OCI-LY7 (cell line): Measurements from ENCODE around the gene EHD2. TPM values are rescaled to one million over a fixed set of nuclear protein-coding genes. Genes with fewer than 3 reads are reported as not detected.

Experiments
- BruUV-seq: library from RNA; stranded (reverse); fragments of 400-500 nt; replicated peaks from 2 replicates; lab custom pipeline; 2021; lab: Mats Ljungman, UMichigan
- CTCF ChIA-PET: fragments of 300-600 bp; sonication (Branson Sonifier 250); formaldehyde crosslinking; loops from one replicate; lab custom pipeline; 2022; ENCODE audit warnings: antibody characterized with exemption; ENCODE audit not compliant: unreplicated experiment; lab: Charles Lee
- POLR2A ChIA-PET: fragments of 300-600 bp; sonication (Branson Sonifier 250); formaldehyde crosslinking; loops from one replicate; lab custom pipeline; 2022; ENCODE audit warnings: antibody characterized with exemption; lab: Charles Lee
- DNase-seq: peaks from one replicate; pipeline ENCODE4 v3.0.0-alpha.2; 2015; ENCODE audit warnings: low spot score
- H2AFZ ChIP-seq: fragments of 200-600 bp; sonication (generic), shearing (Covaris generic); 2 replicates; pipeline ENCODE4 v1.6.1; 2014; ENCODE audit warnings: mild to moderate bottlenecking, antibody characterized with exemption, low read length, moderate library complexity
- H3K27ac ChIP-seq: fragments of 200-600 bp; sonication (generic); 2 replicates; pipeline ENCODE4 v1.5.1; 2014; ENCODE audit warnings: mixed run types, low read depth, mild to moderate bottlenecking, moderate library complexity, low read length, inconsistent platforms; ENCODE audit not compliant: poor library complexity, severe bottlenecking
- H3K36me3 ChIP-seq: fragments of 200-600 bp; sonication (generic); 2 replicates; pipeline ENCODE4 v1.6.1; 2014; ENCODE audit warnings: mild to moderate bottlenecking, antibody characterized with exemption, low read length, moderate library complexity, mixed read lengths; ENCODE audit not compliant: insufficient read depth
- H3K4me1 ChIP-seq: fragments of 200-600 bp; sonication (generic); 2 replicates; pipeline ENCODE4 v1.5.1; 2014; ENCODE audit warnings: mild to moderate bottlenecking, low read length; ENCODE audit not compliant: insufficient read depth, poor library complexity, severe bottlenecking
- H3K4me2 ChIP-seq: fragments of 200-600 bp; sonication (generic); 2 replicates; pipeline ENCODE4 v1.6.1; 2014; ENCODE audit warnings: mild to moderate bottlenecking, low read length
- H3K4me3 ChIP-seq: fragments of 200-600 bp; sonication (generic); 2 replicates; pipeline ENCODE4 v1.5.1; 2014; ENCODE audit warnings: mild to moderate bottlenecking, low read depth, low read length; ENCODE audit not compliant: poor library complexity, severe bottlenecking
- H3K79me2 ChIP-seq: fragments of 200-600 bp; sonication (generic); 2 replicates; pipeline ENCODE4 v1.6.1; 2016; ENCODE audit warnings: low read depth, mild to moderate bottlenecking, low read length, moderate library complexity, mixed read lengths; ENCODE audit not compliant: insufficient read depth
- H3K9me2 ChIP-seq: fragments of 200-600 bp; sonication (generic); 2 replicates; pipeline ENCODE4 v1.6.1; 2016; ENCODE audit warnings: mild to moderate bottlenecking, low read length, mixed read lengths; ENCODE audit not compliant: insufficient read depth
- H3K9me3 ChIP-seq: fragments of 200-600 bp; sonication (generic); 2 replicates; pipeline ENCODE4 v1.6.1; 2014; ENCODE audit warnings: mild to moderate bottlenecking, mixed run types, low read length, mixed read lengths
- H4K20me1 ChIP-seq: fragments of 200-600 bp; sonication (generic); 2 replicates; pipeline ENCODE4 v1.6.1; 2014; ENCODE audit warnings: mild to moderate bottlenecking, antibody characterized with exemption, low read length, moderate library complexity, mixed read lengths; ENCODE audit not compliant: insufficient read depth
- CTCF ChIP-seq: fragments of 200-600 bp; sonication (generic); conservative IDR thresholded peaks from 2 replicates; pipeline ENCODE4 v1.5.1; 2014; ENCODE audit warnings: mild to moderate bottlenecking, antibody characterized with exemption, low read length, moderate library complexity, mixed read lengths
- EZH2phosphoT487 ChIP-seq: fragments of 200-600 bp; sonication (generic); IDR thresholded peaks from 2 replicates; pipeline ENCODE4 v1.6.1; 2018; ENCODE audit warnings: low read depth, borderline replicate concordance, mild to moderate bottlenecking, mixed run types, antibody characterized with exemption, low read length, moderate library complexity, mixed read lengths
- intact Hi-C: fragments of 100-400 bp; cut with micrococcal nuclease; formaldehyde crosslinking; loops from one replicate; pipeline ENCODE4 v1.10.0; 2022; ENCODE audit not compliant: unreplicated experiment
- total RNA-seq, 2 experiments: library from RNA; depleted of rRNA in 1 of 2; stranded (reverse); fragments of >200 nt in 1 of 2; shearing (Covaris generic) in 1 of 2; gene quantifications; 2 replicates each; pipeline ENCODE4 v1.2.3, GENCODE V29; 2014 to 2022

EHD2 gene
- total RNA-seq, 2 experiments from 2014 or later = not detected

GRCh38 chr19:47695533-47696262, 17.5 kb upstream of the EHD2 start:
- H3K4me2 ChIP-seq = no peak overlapping the region
- CTCF ChIA-PET = no interaction called here
- POLR2A ChIA-PET = no interaction called here
- TF ChIP-seq EZH2phosphoT487 (no peak), CTCF (no peak)
- no peak overlapping the region for H3K4me3 ChIP-seq
- no peak overlapping the region for H3K27ac ChIP-seq
- H3K4me1 ChIP-seq = peaks cover 5% of the 10 kb centered on the region
- H3K79me2 ChIP-seq = no peaks in the 10 kb centered on the region
- DNase-seq = no peak
- H3K36me3 ChIP-seq = peaks cover 29% of the 10 kb centered on the region
- H2AFZ ChIP-seq = no peak overlapping the region
- no peaks in the 10 kb centered on the region for H3K9me3 ChIP-seq
- no peaks in the 10 kb centered on the region for H3K9me2 ChIP-seq
- H4K20me1 ChIP-seq = no peaks in the 10 kb centered on the region; the same call in 1 of the 2 replicates
- intact Hi-C loops = no loop called here
- BruUV-seq = no TSS peak

GRCh38 chr19:47696635-47697034, 16.6 kb upstream of the EHD2 start:
- no peak overlapping the region for H3K4me2 ChIP-seq
- intact Hi-C loops = no loop called here
- BruUV-seq = no TSS peak

More at GRCh38 chr19:47696635-47697034, 16.6 kb upstream of the EHD2 start:
- POLR2A ChIA-PET = no interaction called here
- Histone ChIP-seq H3K9me3 (no peaks in the 10 kb centered on the region), H4K20me1 (no peaks in the 10 kb centered on the region; the same call in 1 of the 2 replicates), H3K4me1 (peaks cover 5% of the 10 kb centered on the region), H3K4me3 (no peak overlapping the region), H3K27ac (no peak overlapping the region), H2AFZ (no peak overlapping the region), H3K9me2 (no peaks in the 10 kb centered on the region), H3K79me2 (no peaks in the 10 kb centered on the region), H3K36me3 (peaks cover 37% of the 10 kb centered on the region)
- CTCF ChIA-PET = no interaction called here
- no peak for DNase-seq
- TF ChIP-seq CTCF (no peak), EZH2phosphoT487 (no peak)
